Activated naive CD8-positive, alpha-beta T cell treated with anti-CD3 and anti-CD28 coated beads for 36 hours (primary cell): ENCODE measurements around the gene UIMC1. TPM values are rescaled to one million over a fixed set of nuclear protein-coding genes. Genes with fewer than 3 reads are reported as not detected.

Experiments used
- DNase-seq: peaks from one replicate; pipeline ENCODE4 v3.0.0; 2021
- H3K27ac Mint-ChIP-seq: one replicate; pipeline ENCODE4 v1.8.0; 2022; ENCODE audit warnings: mild to moderate bottlenecking, moderate library complexity, mixed read lengths
- H3K27me3 Mint-ChIP-seq: one replicate; pipeline ENCODE4 v1.8.0; 2022; ENCODE audit warnings: mild to moderate bottlenecking, mixed read lengths
- H3K36me3 Mint-ChIP-seq: one replicate; pipeline ENCODE4 v1.8.0; 2021; ENCODE audit warnings: mild to moderate bottlenecking, mixed read lengths
- H3K4me1 Mint-ChIP-seq: one replicate; pipeline ENCODE4 v1.8.0; 2021; ENCODE audit warnings: mixed read lengths
- H3K4me3 Mint-ChIP-seq: one replicate; pipeline ENCODE4 v1.8.0; 2022; ENCODE audit warnings: mild to moderate bottlenecking, moderate library complexity, mixed read lengths
- H3K9me3 Mint-ChIP-seq: one replicate; pipeline ENCODE4 v1.8.0; 2022; ENCODE audit warnings: mixed read lengths
- total RNA-seq, 2 experiments: library from RNA; stranded (reverse); gene quantifications; one replicate each; pipeline ENCODE4 v1.2.3, GENCODE V29; 2021

UIMC1 gene
- total RNA-seq, 2 experiments from 2014 or later: 43.6 to 50.0 TPM

GRCh38 chr5:176856746-176857145, 149.8 kb downstream of the UIMC1 start:
- Mint-ChIP-seq H3K27me3 (peaks cover 30% of the 10 kb centered on the region), H3K4me1 (no peaks in the 10 kb centered on the region), H3K4me3 (no peak overlapping the region), H3K27ac (no peak overlapping the region), H3K36me3 (no peaks in the 10 kb centered on the region), H3K9me3 (no peaks in the 10 kb centered on the region)
- no peak for DNase-seq

DNA sequence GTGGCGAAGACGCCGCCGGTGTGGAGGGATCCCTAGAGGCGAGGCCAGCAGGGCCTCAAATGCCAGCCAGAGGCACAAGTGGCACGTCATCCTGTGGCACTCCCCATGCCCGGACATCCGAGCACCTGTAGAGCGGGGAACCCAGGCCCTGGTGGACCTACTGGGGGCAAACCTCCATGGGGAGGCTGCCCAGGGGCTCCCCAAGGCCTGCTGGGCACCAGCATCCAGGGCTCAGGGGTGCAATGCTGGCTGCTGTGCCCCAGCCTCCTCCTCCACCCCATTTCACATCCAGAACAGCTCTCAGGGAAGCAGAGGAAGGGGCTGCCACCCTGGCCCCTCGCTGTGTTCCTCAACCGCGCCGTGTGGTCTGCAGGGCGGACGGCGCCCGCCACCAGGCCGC, 151.0 kb downstream of the UIMC1 start:
- DNase-seq: no peak
- H3K9me3 Mint-ChIP-seq: no peaks in the 10 kb centered on the region
- peaks cover 28% of the 10 kb centered on the region for H3K27me3 Mint-ChIP-seq
- no peak overlapping the region for H3K27ac Mint-ChIP-seq
- H3K4me1 Mint-ChIP-seq: no peaks in the 10 kb centered on the region
- H3K36me3 Mint-ChIP-seq: no peaks in the 10 kb centered on the region
- no peak overlapping the region for H3K4me3 Mint-ChIP-seq

Other genes starting within 250 kb of the UIMC1 start
- not detected for gene UNC5A, start 196.2 kb downstream of the UIMC1 start, total RNA-seq
- not detected for gene HK3, start 107.4 kb downstream of the UIMC1 start, total RNA-seq
- gene ZNF346, start 15.9 kb upstream of the UIMC1 start, total RNA-seq: 10 to 100 TPM; 16.7 to 18.2 TPM
- gene FGFR4, start 80.1 kb upstream of the UIMC1 start, total RNA-seq: 1 to 10 TPM; 1.4 to 1.5 TPM
- 10 to 100 TPM; 64.0 to 66.4 TPM for gene NSD1, start 127.0 kb upstream of the UIMC1 start, total RNA-seq